Stimulated activated naive CD8-positive, alpha-beta T cell treated with anti-CD3 and anti-CD28 coated beads, Interleukin-15, Interleukin-2, amounts not matched to agents 100 U/mL and 50 U/mL, for 24 hours (primary cell): ENCODE data around the gene SMAD6.
A peak's percentile ranks its signal among the peaks of the same experiment; 100 is the strongest.

ENCODE experiments used
- ATAC-seq: fragments of 150-1000 bp; cut with Tn5 transposase; one replicate; pipeline ENCODE4 v1.10.0; 2021
- DNase-seq: peaks from one replicate; pipeline ENCODE4 v3.0.0; 2021

The SMAD6 gene

DNA sequence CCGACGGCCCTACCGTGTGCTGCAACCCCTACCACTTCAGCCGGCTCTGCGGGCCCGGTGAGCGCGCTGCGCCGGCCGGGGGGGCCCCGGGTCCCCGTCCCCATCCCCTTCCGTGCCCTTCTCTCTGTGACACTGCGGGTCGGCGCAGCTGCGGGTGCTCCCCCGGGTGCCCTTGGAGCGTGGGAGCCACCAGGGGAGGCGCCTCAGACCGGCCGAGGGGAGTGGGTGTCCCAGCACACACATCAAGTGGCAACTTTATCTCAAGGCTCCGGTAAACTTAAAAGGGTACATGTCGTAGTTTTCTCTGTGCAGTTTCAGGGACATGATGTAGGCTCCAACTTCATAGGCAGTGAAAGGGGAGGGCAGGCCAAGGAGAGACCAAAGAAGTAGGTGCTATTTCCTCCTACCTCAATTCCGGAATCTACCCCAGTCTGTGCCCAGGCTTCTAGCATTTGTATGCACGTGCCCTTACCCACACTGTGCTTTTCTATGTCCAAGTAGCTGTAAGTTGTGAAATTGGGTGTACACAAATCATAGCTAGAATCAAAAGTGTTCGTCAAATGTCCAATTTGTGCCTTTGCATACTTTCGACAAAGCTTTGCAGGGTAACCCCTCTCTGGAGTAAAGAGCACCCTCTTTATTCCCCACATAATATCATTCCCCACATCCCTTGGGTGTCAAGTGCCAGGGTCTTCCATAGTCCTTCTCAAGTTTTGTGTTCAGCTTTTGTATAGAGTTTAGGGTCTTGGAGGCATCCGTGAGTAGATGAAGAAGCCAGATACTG lies 2.2 kb downstream of the SMAD6 start:
- ATAC-seq (no peak), DNase-seq (no peak)

DNA sequence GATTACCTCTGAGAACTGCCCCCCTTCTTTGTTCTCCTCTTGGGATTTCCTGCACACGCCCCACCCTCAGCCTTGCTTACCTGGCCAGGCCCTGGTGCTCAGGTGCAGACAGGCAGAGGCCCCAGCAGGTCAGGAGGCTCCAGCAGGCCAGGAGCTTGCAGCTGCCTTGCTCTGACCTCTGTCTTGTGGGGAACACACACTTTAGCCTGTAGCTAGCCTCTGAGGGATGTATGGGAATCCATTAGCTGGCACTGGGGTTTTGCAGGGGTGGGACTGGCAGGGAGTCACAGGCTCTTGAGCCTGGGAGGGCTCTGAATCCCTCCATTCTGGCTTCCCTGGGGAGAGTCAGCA lies 2.7 kb downstream of the SMAD6 start:
- no peak for ATAC-seq
- no peak for DNase-seq

DNA sequence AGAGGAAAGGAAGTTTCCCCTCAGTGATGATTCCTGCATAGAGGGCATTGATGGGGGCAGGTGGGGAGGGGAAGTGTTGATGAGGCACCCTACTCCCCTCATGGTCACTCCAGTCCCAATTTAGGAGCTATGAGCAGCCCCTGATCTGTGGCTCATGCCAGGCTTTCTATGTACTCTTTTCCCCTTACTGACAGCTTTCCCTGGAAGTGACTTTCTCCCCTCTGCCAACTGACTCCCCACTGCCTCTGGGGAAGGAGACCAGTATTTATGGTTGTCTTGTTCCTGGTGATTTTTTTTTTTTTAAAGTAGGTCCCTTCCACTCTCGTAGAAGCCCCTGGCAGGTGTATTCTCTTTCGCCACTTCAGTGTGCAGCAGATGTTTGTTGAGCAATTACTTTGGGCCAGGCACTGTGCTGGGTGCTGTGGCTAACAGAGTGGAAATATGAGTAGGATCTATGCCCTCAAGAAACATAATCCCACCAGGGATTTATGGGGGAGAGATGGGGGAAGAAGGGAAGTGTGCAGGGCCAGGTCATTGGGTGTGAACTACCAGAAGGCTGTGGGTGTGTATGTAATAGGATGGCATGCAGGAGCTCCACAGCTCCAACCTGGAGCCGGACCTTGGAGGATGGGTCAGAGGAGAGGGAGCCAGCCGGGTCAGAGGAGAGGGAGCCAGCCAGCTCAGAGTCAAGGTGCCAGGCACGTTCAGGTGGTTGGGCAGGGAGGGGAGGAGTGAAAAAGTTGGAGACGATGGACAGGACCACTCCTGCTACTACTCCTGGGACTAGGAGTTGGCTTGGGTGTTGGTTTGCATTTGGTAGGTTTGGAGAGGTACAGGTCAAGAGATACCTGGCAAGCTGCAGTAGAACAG lies 3.5 kb downstream of the SMAD6 start:
- no peak for DNase-seq
- no peak for ATAC-seq

DNA sequence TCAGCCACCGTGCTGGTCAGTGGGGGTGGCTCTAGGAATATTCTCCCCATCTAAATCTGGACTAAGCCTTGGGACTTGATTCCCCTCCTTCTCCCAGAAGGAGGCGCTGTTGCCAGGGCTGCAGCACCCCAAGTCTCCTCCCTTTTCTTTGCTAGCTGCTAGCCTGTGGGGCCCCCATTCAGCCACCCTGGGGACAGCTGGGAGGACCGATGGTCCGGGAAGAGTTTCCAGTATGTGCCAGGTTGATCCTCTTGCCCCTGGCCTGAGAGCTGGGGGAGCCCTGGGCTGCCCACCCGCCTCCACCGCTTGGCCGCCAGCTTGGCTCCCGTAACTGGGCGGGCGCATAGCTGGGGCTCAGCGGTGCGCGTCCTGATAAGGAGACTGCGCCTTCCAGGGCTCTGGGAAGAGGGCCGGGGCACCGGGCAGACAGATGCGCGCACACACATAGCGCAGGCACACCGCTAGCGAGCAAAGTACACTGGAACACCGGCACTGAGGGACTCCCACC lies 4.2 kb downstream of the SMAD6 start:
- DNase-seq (no peak), ATAC-seq (no peak)

DNA sequence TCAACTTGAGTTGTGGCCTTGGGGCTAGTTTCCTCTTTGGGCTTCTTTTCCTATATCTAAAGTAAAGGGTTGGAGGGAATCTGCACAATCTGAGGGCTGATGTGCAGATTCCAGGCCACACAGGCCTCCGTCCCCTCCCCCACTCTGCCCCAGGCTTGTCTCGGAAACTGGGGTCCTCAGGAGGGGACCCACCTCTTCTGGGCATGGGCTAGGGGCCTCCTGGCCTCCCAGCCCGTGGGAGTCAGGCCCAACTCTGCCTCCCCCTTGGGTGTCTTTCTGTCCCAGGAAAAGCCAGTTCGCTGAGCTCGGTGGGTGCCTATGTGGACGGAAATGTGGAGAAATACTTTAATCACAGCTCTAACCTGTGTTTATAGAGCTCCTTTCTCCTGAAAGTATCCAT lies 4.8 kb downstream of the SMAD6 start:
- ATAC-seq: no peak
- no peak for DNase-seq

DNA sequence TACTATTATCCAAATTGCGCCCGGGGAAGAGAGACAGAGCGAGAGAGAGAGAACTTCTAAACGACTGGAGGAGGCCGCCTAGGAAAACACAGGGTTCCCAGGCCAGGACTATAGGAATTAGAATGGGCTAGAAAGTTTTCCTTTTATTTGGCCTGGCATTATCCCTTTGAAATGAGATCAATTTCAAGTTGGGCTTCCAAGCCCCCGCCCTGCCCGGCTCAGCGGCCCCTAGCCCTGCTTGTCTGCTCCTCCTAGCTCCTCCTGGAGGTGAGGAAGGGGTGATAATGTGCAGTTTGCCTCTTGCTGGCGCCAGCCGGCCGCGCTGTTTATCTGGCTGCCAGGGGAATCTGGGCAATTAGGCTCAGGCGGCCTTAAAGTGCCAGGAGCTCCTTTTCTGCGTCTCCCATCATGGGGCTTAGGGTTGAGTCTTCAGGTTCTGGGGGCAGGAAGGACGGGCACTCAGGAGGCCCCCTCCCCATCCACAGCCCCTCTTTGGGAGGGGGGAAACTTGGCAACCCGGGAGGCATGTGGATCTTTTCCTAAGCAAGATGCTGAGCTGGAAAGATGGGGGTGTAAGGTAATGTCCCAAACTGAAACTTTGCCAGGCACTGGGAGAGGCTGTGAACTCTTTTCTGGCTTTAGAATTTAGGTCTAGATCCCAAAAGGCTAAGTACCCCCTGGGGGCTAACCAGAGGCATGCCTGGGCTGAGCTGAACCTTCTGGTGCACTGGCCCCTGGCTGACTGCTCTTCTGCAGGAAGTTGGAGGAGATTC lies 5.5 kb downstream of the SMAD6 start:
- DNase-seq (no peak), ATAC-seq (no peak)

DNA sequence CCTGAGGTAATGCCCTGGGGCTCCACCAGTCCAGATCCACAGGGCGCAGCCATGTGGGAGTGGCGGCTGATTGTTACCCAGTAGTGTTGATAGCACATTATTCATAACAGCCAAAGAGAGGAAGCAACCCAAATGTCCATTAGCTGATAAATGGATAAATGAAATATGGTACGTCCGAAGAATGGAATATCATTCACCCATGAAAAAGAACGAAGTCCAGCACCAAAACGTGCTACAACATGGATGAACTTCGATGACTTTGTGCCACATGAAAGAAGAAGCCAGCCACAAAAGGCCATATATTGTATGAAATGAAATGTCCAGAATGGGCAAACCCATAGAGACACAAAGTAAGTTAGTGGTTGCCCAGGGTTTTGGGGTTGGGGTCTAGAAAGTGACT lies 6.4 kb downstream of the SMAD6 start:
- ATAC-seq (no peak), DNase-seq (no peak)

DNA sequence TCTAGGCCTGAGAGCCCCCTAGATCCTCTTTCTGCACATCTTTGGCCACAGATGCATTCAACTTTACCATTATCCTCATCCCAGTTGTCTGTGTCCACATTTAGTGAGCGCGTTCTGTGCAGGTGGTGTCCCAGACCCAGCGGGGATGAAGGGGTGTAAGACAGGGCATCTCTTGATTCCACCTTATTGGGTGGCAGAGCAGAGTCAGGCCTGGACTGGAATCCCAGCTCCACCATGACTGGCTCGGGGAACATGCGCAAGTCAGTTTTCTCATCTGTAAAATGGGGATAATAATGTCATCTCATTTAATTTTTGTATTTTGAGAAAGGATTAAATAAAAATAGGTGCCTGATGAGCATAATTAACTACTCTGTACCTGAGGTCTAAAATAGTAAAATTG lies 7.8 kb downstream of the SMAD6 start:
- DNase-seq: no peak
- ATAC-seq: no peak

DNA sequence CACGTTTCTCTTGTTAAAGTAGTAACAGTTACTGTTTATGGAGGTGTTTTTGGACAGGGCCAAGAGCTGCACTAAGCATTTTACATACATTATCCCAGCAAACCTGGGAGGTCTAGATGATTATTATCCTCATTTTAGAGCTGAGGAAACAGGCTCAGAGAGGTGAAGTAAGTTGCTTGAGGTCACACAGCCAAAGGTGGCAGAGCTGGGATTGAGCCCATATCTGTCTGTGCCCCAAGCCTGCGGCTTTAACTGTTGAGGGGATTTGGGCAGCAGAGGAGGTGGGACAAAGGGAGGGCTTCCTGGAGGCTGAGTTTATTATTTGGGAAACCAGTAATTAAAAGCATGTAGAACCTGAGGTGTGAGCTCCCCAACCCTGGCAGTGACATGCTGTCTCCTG lies 9.2 kb downstream of the SMAD6 start:
- DNase-seq (no peak), ATAC-seq (no peak)

DNA sequence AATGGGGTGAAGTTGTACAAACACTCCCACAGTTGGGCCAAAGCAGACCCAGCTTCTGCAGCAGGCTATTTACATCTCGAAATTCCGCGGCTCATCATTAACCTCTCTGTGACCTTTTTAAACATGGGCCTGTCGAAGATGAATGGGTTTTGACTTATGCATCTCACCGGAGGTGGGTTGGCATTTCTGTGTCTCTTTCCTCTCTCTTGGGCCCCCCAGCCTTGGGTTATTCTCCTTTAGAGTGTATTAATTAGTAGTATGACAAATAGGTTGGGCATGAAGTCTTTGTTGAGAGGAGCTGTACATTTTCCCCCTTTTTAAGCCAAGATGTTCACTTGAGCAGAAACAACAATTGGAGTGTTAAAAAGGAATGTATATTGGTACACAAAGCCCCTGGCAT lies 9.8 kb downstream of the SMAD6 start:
- DNase-seq: no peak
- ATAC-seq: no peak

DNA sequence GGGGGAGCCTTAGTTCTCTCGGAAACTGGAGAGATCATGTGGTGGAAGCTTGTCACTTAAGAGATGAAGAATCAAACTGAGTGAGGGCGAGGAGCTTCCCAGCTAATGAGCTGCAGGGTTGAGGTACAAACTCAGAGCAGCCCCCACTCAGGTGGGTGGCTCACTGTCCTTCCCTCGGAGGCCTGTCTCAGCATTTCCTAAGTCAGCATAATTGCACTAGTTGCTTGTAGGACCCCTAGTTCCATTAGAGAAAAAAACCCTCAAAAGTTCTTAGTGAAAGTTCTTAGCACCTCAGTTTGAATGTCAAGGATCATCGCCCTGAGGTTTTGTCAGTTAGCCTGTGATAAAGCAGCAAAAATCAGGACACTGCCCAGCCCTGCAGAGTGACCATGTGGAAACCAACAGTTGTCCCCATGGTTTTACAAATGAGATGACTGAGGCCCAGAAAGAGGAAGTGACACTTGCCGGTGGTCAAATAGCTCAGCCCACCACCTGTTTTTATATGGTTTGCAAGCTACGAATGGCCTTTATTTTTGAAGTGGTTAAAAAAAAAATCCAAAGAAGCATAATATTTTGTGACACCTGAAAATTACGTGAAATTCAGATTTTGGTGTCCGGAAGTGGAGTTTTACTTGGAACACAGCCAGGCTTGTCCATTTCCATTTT lies 11.9 kb downstream of the SMAD6 start:
- no peak for ATAC-seq

DNA sequence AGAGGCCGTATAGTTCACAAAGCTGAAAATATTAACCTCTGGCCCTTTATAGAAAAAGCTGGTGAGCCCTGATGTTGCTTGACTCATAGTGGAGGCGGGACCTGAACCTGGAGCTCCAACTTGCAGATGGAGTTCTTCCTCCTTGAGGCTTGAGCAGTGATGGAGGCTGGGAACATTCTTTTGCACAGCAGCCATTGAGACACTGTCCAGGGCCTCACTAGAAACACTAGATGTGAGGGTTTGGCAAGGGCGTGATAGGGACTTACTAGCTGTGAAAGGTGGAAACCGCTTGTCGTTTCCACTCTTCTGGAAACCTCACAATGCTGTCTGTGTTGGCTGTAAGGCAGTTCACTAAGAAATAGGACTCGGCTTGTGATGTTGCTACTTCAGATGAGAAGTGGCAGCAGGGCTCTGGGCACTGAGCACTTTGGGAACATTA lies 12.5 kb downstream of the SMAD6 start:
- no peak for ATAC-seq
- no peak for DNase-seq

More for the DNA sequence above, 11.9 kb downstream of the SMAD6 start:
- DNase-seq: no peak

DNA sequence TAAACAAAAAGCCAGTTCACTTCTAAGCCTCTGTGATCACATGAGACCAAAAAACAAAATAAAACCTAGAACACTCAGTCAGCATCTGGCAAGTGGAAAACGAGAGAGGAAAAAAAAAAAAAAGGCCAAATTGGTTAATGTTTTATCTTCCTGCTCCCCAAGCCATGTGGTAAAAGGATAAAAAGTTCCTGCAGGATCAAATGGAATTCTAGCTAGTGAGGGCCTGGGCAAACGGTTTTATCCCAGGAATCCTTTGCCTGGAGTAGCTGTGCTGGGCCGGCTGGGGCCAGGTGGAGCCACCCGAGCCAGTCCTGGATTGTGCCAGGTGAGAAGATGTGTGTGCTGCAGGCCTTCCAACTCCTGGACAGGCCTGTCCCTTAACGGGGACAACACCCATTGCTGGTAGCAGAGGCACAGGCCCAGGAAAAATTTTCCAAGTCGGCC lies 13.2 kb downstream of the SMAD6 start:
- DNase-seq (no peak), ATAC-seq (no peak)

DNA sequence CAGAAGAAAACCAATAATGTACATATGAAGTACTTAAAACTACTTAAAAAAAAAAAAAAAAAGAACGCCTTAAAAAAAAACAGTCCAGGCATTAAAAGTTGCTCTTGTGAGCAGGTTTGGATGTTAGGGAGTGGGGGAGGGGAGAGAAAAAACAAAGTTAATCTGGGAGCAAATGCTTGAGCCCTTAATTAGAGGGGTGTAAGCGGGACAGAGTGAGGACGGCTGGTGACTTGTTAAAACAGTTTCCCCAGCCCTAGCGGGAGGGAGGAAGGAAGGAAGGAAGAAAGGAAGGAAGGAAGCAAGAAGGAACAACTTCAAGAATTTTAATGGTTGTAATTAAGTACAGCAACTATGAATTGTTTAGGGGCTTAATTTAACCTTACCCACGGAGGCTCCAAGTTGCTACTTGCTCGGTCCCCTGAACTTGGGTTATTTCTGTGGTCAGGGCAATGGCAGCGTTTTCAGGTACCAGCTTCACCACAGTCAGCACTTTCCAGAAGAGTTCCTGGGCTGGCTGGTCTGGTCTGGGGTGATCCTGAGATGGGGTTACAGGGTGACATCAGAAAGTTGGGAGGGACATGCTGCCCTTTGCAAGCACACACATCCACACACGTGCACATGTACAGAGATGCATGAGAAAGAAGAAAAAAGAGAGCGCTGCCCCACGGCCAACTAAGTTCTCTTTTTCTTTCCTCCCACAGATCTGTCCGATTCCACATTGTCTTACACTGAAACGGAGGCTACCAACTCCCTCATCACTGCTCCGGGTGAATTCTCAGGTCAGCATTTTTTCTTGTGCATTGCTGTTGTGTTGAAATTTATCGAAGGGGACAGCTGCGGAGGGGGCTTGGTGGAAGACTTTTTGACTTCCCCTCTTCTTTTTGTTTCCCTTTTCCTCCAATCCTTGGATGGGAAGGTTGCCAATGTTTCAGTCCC lies 14.0 kb downstream of the SMAD6 start:
- no peak for DNase-seq
- no peak for ATAC-seq

DNA sequence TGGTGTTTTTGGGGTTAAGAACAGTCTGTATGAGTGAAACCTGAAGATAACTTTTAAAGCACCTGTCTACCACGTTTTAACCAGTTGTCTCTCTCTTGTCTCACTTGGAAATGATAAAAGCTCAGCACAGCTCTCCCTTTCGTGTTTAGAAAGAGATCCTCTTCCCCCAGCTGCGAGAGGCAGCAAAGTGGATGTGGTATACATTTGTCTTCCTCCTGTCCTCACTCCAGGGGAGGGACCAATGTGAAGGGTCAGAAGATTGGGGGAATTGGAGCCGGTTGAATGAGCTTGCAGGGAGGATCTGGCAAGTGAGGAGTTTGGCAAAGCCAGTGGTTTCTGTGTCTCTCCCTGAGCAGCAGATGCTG lies 14.6 kb downstream of the SMAD6 start:
- DNase-seq (no peak), ATAC-seq (no peak)

DNA sequence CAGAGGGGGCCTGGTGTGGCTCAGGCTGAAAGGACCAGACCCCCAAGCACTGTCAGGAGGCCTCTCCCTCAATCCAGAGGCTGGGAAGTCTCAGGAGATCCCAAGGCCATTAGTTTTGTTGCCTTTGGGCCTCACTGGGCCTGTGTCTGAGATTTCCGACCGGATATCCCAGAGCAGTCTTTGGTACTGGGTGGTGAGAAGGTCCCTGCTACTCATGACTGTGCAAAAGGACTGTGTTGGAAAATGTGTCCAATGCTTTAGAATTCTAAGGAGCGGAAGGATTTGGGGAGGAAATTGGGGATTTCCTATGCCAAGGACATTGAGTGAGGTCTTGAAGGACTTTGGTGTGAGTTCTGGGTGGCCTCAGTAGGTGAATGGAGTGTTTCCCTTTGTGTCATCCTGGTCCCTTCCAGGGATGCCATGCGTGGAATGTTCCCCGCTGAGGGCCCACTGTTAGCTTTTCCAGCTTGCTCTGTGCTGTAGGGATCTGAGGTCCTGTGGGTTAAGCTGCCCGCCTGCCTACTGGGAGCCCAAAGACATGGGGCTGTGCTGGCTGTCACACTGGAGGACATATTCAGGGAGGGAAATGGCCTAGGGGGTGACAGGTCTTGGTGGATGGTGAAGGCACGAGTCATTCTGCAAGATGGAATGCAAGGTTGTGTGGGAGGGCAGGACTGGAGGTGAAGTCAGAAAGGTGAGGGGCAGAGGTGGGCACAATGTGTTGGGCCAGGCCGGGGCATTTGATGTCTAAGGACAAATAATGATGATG lies 16.4 kb downstream of the SMAD6 start:
- no peak for DNase-seq
- no peak for ATAC-seq

DNA sequence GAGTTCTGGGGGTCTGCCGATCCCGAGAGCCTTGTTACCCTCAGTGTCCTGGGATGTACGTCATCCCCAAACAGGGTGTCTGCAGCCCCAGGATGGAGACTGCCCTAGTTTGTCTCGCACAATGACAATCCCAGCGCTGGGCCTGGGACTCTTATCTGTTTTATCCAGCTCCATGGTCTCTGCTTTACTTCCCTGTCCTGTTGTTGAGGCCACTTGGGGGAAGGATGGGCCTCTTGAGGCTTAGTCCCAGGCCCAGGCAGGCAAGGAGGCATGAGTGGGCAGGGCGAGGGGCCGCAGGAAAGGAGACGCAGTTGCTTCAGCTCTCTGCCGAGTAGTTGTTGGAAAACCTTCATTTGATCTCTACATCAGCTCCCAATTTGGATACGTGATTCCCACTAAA lies 17.4 kb downstream of the SMAD6 start:
- no peak for ATAC-seq
- DNase-seq: no peak

DNA sequence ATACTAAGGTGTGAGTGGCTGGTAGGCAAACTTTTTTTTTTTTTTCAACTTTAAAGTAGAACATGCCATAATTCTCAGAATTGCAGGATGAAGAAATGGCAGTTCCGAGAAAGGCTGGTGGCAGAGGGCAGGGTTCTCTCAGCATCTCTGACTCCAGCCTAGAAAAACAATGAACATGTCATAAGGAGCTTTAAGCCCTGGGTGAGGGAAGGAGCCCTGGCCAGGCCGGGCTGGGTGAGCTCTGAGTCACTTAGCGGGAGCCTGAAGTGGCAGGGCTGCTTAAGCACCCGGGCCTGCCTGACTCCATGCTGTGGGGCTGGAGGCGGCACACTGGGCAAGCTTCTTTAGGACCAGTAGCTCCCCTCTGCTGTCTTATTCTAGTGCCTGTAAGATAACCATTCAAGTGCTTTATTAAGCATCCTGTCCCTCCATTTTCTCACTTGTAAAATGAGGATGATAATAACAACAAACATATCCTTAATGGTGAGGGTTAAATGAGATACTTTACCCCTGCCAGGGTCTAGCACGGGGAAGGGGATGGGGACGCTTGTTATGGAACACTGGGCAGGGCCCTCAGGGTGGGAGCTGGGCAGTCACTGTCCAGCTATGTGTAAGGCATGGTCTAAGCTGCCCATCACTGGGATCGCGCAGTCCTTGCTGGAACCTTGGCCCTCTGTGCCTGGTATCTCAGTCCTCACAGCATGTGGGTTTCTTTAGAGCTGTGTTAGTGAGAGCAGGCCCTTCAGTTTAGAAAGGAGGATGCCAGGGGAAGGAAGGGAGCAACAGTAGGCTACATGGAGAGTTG lies 18.4 kb downstream of the SMAD6 start:
- ATAC-seq: peak; percentile 47
- DNase-seq: no peak

DNA sequence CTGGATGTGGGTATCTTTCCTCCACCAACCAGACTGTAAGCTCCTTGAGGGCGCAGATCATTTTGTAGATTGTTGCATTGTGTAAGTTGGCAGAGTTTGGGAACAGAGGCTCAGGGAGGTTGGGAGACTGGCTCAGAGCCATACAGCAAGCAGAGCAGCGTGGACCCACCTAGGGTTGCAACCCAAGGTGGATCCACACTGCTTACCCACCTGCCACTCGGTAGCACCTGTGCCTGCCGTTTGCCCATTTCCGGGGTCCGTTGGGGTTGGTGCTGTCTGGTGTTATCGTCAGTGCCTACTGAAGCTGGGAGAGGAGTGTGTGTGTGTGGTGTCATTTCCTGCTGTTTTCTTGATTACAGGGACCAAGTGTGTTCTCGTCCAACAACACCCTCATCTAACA lies 19.0 kb downstream of the SMAD6 start:
- DNase-seq: no peak
- ATAC-seq: no peak
